Choroid plexus epithelial cell (primary cell): ENCODE measurements around the gene ARMC9.

Experiments used
- DNase-seq: peaks from one replicate; pipeline ENCODE4 v3.0.0-alpha.2; 2010; ENCODE audit warnings: low read depth
- H3K4me3 ChIP-seq: 2 replicates; pipeline ENCODE4 v1.5.1; 2011; ENCODE audit warnings: low read depth, mild to moderate bottlenecking, control low read depth, low read length, moderate library complexity
- CTCF ChIP-seq: conservative IDR thresholded peaks from 2 replicates; pipeline ENCODE4 v1.5.1; 2011; ENCODE audit warnings: low read depth, mild to moderate bottlenecking, control low read depth, inconsistent platforms, low read length, moderate library complexity

Gene ARMC9

GRCh38 chr2:231422056-231422455 lies 223.6 kb downstream of the ARMC9 start:
- no peak for DNase-seq
- no peak overlapping the region for H3K4me3 ChIP-seq
- no peak for TF ChIP-seq CTCF

GRCh38 chr2:231423176-231423575 lies 224.7 kb downstream of the ARMC9 start:
- no peak overlapping the region for H3K4me3 ChIP-seq
- DNase-seq: no peak
- no peak for TF ChIP-seq CTCF
